ENCODE data around the gene ANO8.
"Not testable (repeated sequence)": the region's sequence is repeated elsewhere in the genome, so short reads cannot be mapped to it uniquely, and the experiment has no call there.

The ANO8 gene

GRCh38 chr19:17296976-17297375 lies 37.7 kb downstream of the ANO8 start:
- no peak overlapping the region for H2BK5ac ChIP-seq (ENCODE audit: low read length)
- H2BK12ac ChIP-seq (ENCODE audit: low read length): peak overlapping the region; percentile 73
- H2BK120ac ChIP-seq (ENCODE audit: low read depth, low read length): no peak overlapping the region
- H4K91ac ChIP-seq (ENCODE audit: low read depth, low read length, poor library complexity): no peak overlapping the region
- peaks cover 6 to 8% of the 10 kb centered on the region in 2 donors for H3K9me3 ChIP-seq (replicated peaks in 1 of 2; ENCODE audit: control insufficient read depth in 2 of 2, insufficient read depth in 1 of 2, low read depth in 1 of 2, low read length in 2 of 2)
- WGBS, 2 donors (ENCODE audit: extremely low coverage in 2 of 2, insufficient read length in 2 of 2, insufficient replicate concordance in 1 of 2): no CpG with 5 or more reads among the region's 6 CpGs
- H3K27ac ChIP-seq (replicated peaks; ENCODE audit: low read length): no peak overlapping the region
- H3K23ac ChIP-seq (ENCODE audit: low read depth, low read length, poor library complexity): no peak overlapping the region
- no peak overlapping the region for H3K4ac ChIP-seq (ENCODE audit: low read length)
- no peaks in the 10 kb centered on the region for H3K27me3 ChIP-seq (ENCODE audit: control insufficient read depth in 3 of 3, insufficient read depth in 3 of 3, low read depth in 1 of 3, low read length in 3 of 3)
- H3K9ac ChIP-seq (ENCODE audit: low read depth, low read length, poor library complexity): no peak overlapping the region
- no peaks in the 10 kb centered on the region for H3K4me1 ChIP-seq (ENCODE audit: control insufficient read depth in 2 of 2, insufficient read depth in 1 of 2, low read depth in 1 of 2, low read length in 2 of 2)
- no peak overlapping the region for H3K18ac ChIP-seq (ENCODE audit: low read length)
- H3K4me2 ChIP-seq (ENCODE audit: insufficient read depth, low read length, poor library complexity, severe bottlenecking): no peak overlapping the region
- no peak overlapping the region for H4K8ac ChIP-seq (ENCODE audit: low read depth, low read length)
- peaks cover 10% of the 10 kb centered on the region for H3K79me1 ChIP-seq (ENCODE audit: low read depth, low read length)
- no peak for DNase-seq (ENCODE audit: low spot score)
- no peak overlapping the region for H3K14ac ChIP-seq (ENCODE audit: low read length)
- H2BK15ac ChIP-seq (ENCODE audit: low read length): no peak overlapping the region
- H3K36me3 ChIP-seq (replicated peaks in 1 of 2; ENCODE audit: control insufficient read depth in 2 of 2, insufficient read depth in 2 of 2, low read length in 2 of 2): peaks cover 13 to 33% of the 10 kb centered on the region in 2 donors
- no peak overlapping the region for H2AFZ ChIP-seq (ENCODE audit: low read length)
- no peak overlapping the region for H2AK5ac ChIP-seq (ENCODE audit: low read depth, low read length)
- H3K4me3 ChIP-seq (ENCODE audit: low read length in 2 of 2): no peak overlapping the region

GRCh38 chr19:17296273-17296672 lies 38.4 kb downstream of the ANO8 start:
- no CpG with 5 or more reads among the region's 4 CpGs for WGBS, 2 donors (ENCODE audit: extremely low coverage in 2 of 2, insufficient read length in 2 of 2, insufficient replicate concordance in 1 of 2)

GRCh38 chr19:17295551-17295950 lies 39.1 kb downstream of the ANO8 start:
- not testable (repeated sequence) for H3K14ac ChIP-seq (ENCODE audit: low read length); H4K91ac ChIP-seq (ENCODE audit: low read depth, low read length, poor library complexity); H2BK120ac ChIP-seq (ENCODE audit: low read depth, low read length); H3K27me3 ChIP-seq (ENCODE audit: control insufficient read depth in 3 of 3, insufficient read depth in 3 of 3, low read depth in 1 of 3, low read length in 3 of 3); H2AFZ ChIP-seq (ENCODE audit: low read length); H4K8ac ChIP-seq (ENCODE audit: low read depth, low read length); H3K4ac ChIP-seq (ENCODE audit: low read length); H2BK15ac ChIP-seq (ENCODE audit: low read length); H3K23ac ChIP-seq (ENCODE audit: low read depth, low read length, poor library complexity); H2BK5ac ChIP-seq (ENCODE audit: low read length); H3K27ac ChIP-seq (replicated peaks; ENCODE audit: low read length); H3K9ac ChIP-seq (ENCODE audit: low read depth, low read length, poor library complexity); H3K4me3 ChIP-seq (ENCODE audit: low read length in 2 of 2); DNase-seq (ENCODE audit: low spot score); H3K18ac ChIP-seq (ENCODE audit: low read length); H3K9me3 ChIP-seq (replicated peaks in 1 of 2; ENCODE audit: control insufficient read depth in 2 of 2, insufficient read depth in 1 of 2, low read depth in 1 of 2, low read length in 2 of 2); H2BK12ac ChIP-seq (ENCODE audit: low read length); H3K4me1 ChIP-seq (ENCODE audit: control insufficient read depth in 2 of 2, insufficient read depth in 1 of 2, low read depth in 1 of 2, low read length in 2 of 2); H3K4me2 ChIP-seq (ENCODE audit: insufficient read depth, low read length, poor library complexity, severe bottlenecking); H2AK5ac ChIP-seq (ENCODE audit: low read depth, low read length); H3K79me1 ChIP-seq (ENCODE audit: low read depth, low read length)
- WGBS, 2 donors (ENCODE audit: extremely low coverage in 2 of 2, insufficient read length in 2 of 2, insufficient replicate concordance in 1 of 2): no CpG with 5 or more reads among the region's 6 CpGs
- peaks cover 12 to 32% of the 10 kb centered on the region in 2 donors for H3K36me3 ChIP-seq (replicated peaks in 1 of 2; ENCODE audit: control insufficient read depth in 2 of 2, insufficient read depth in 2 of 2, low read length in 2 of 2)

More at GRCh38 chr19:17296273-17296672, 38.4 kb downstream of the ANO8 start:
- no peaks in the 10 kb centered on the region for H3K27me3 ChIP-seq (ENCODE audit: control insufficient read depth in 3 of 3, insufficient read depth in 3 of 3, low read depth in 1 of 3, low read length in 3 of 3)
- H3K14ac ChIP-seq (ENCODE audit: low read length): no peak overlapping the region
- no peak for DNase-seq (ENCODE audit: low spot score)
- peaks cover 12 to 33% of the 10 kb centered on the region in 2 donors for H3K36me3 ChIP-seq (replicated peaks in 1 of 2; ENCODE audit: control insufficient read depth in 2 of 2, insufficient read depth in 2 of 2, low read length in 2 of 2)
- no peak overlapping the region for H2BK5ac ChIP-seq (ENCODE audit: low read length)
- H3K4ac ChIP-seq (ENCODE audit: low read length): no peak overlapping the region
- H4K8ac ChIP-seq (ENCODE audit: low read depth, low read length): no peak overlapping the region
- H3K4me1 ChIP-seq (ENCODE audit: control insufficient read depth in 2 of 2, insufficient read depth in 1 of 2, low read depth in 1 of 2, low read length in 2 of 2): no peaks in the 10 kb centered on the region
- no peak overlapping the region for H2AK5ac ChIP-seq (ENCODE audit: low read depth, low read length)
- no peak overlapping the region for H2BK12ac ChIP-seq (ENCODE audit: low read length)
- no peak overlapping the region for H3K9ac ChIP-seq (ENCODE audit: low read depth, low read length, poor library complexity)
- H3K79me1 ChIP-seq (ENCODE audit: low read depth, low read length): peaks cover 9% of the 10 kb centered on the region
- no peak overlapping the region for H2BK120ac ChIP-seq (ENCODE audit: low read depth, low read length)
- H3K18ac ChIP-seq (ENCODE audit: low read length): no peak overlapping the region
- H3K4me2 ChIP-seq (ENCODE audit: insufficient read depth, low read length, poor library complexity, severe bottlenecking): no peak overlapping the region
- peaks cover 6 to 8% of the 10 kb centered on the region in 2 donors for H3K9me3 ChIP-seq (replicated peaks in 1 of 2; ENCODE audit: control insufficient read depth in 2 of 2, insufficient read depth in 1 of 2, low read depth in 1 of 2, low read length in 2 of 2)
- H2AFZ ChIP-seq (ENCODE audit: low read length): no peak overlapping the region
- no peak overlapping the region for H3K23ac ChIP-seq (ENCODE audit: low read depth, low read length, poor library complexity)
- no peak overlapping the region for H3K4me3 ChIP-seq (ENCODE audit: low read length in 2 of 2)
- no peak overlapping the region for H2BK15ac ChIP-seq (ENCODE audit: low read length)
- no peak overlapping the region for H4K91ac ChIP-seq (ENCODE audit: low read depth, low read length, poor library complexity)
- no peak overlapping the region for H3K27ac ChIP-seq (replicated peaks; ENCODE audit: low read length)

- Histone ChIP-seq H2BK12ac (ENCODE audit: low read length) (no peak overlapping the region), H3K14ac (ENCODE audit: low read length) (no peak overlapping the region), H3K4me3 (ENCODE audit: low read length in 2 of 2) (peak overlapping the region in 1 of 2 donors; percentile 65), H2BK5ac (ENCODE audit: low read length) (no peak overlapping the region), H3K18ac (ENCODE audit: low read length) (no peak overlapping the region), H3K4me1 (ENCODE audit: control insufficient read depth in 2 of 2, insufficient read depth in 1 of 2, low read depth in 1 of 2, low read length in 2 of 2) (peaks cover 0 to 2% of the 10 kb centered on the region in 2 donors), H3K36me3 (replicated peaks in 1 of 2; ENCODE audit: control insufficient read depth in 2 of 2, insufficient read depth in 2 of 2, low read length in 2 of 2) (peaks cover 12 to 29% of the 10 kb centered on the region in 2 donors), H3K4ac (ENCODE audit: low read length) (no peak overlapping the region), H3K4me2 (ENCODE audit: insufficient read depth, low read length, poor library complexity, severe bottlenecking) (no peak overlapping the region), H3K79me1 (ENCODE audit: low read depth, low read length) (peaks cover 8% of the 10 kb centered on the region), H4K91ac (ENCODE audit: low read depth, low read length, poor library complexity) (peak overlapping the region; percentile 30), H3K9ac (ENCODE audit: low read depth, low read length, poor library complexity) (peak overlapping the region; percentile 77), H3K9me3 (replicated peaks in 1 of 2; ENCODE audit: control insufficient read depth in 2 of 2, insufficient read depth in 1 of 2, low read depth in 1 of 2, low read length in 2 of 2) (peaks cover 6 to 8% of the 10 kb centered on the region in 2 donors), H3K27ac (replicated peaks; ENCODE audit: low read length) (no peak overlapping the region), H3K23ac (ENCODE audit: low read depth, low read length, poor library complexity) (peak overlapping the region; percentile 75), H2AFZ (ENCODE audit: low read length) (no peak overlapping the region), H4K8ac (ENCODE audit: low read depth, low read length) (no peak overlapping the region), H3K27me3 (ENCODE audit: control insufficient read depth in 3 of 3, insufficient read depth in 3 of 3, low read depth in 1 of 3, low read length in 3 of 3) (no peaks in the 10 kb centered on the region), H2BK120ac (ENCODE audit: low read depth, low read length) (no peak overlapping the region), H2BK15ac (ENCODE audit: low read length) (peak overlapping the region; percentile 59), H2AK5ac (ENCODE audit: low read depth, low read length) (peak overlapping the region; percentile 24)
- no CpG with 5 or more reads among the region's 48 CpGs for WGBS, 2 donors (ENCODE audit: extremely low coverage in 2 of 2, insufficient read length in 2 of 2, insufficient replicate concordance in 1 of 2)
- DNase-seq (ENCODE audit: low spot score): no peak
Observed at GRCh38 chr19:17294051-17294891, 40.4 kb downstream of the ANO8 start.
